Activated CD4-positive, alpha-beta memory T cell treated with anti-CD3 and anti-CD28 coated beads for 36 hours (primary cell): ENCODE results near the gene SH2D3C. TPM values are rescaled to one million over a fixed set of nuclear protein-coding genes. Genes with fewer than 3 reads are reported as not detected.

ENCODE experiments used
- CTCF ChIA-PET: fragments of 350-600 bp; sonication (Branson Sonifier 250); formaldehyde crosslinking; loops from one replicate; lab custom pipeline; 2021; ENCODE audit warnings: antibody characterized with exemption, inconsistent platforms; lab: Charles Lee
- POLR2A ChIA-PET: fragments of 350-600 bp; sonication (Branson Sonifier 250); formaldehyde crosslinking; loops from one replicate; lab custom pipeline; 2021; ENCODE audit warnings: antibody characterized with exemption; lab: Charles Lee
- DNase-seq: peaks from one replicate; pipeline ENCODE4 v3.0.0-alpha.2; 2020
- H3K27ac Mint-ChIP-seq: one replicate; pipeline ENCODE4 v1.8.0; 2021; ENCODE audit warnings: mixed read lengths
- H3K27me3 Mint-ChIP-seq: one replicate; pipeline ENCODE4 v1.8.0; 2021; ENCODE audit warnings: mixed read lengths
- H3K36me3 Mint-ChIP-seq: one replicate; pipeline ENCODE4 v1.8.0; 2021; ENCODE audit warnings: mixed read lengths
- H3K4me1 Mint-ChIP-seq: one replicate; pipeline ENCODE4 v1.8.0; 2021; ENCODE audit warnings: low read depth, mixed read lengths
- H3K4me3 Mint-ChIP-seq: one replicate; pipeline ENCODE4 v1.8.0; 2021; ENCODE audit warnings: mild to moderate bottlenecking, mixed read lengths
- H3K9me3 Mint-ChIP-seq: one replicate; pipeline ENCODE4 v1.8.0; 2021; ENCODE audit warnings: mixed read lengths
- intact Hi-C: fragments of 100-400 bp; cut with micrococcal nuclease; formaldehyde crosslinking; loops from one replicate; pipeline ENCODE4 v1.15.1; 2023
- total RNA-seq, 2 experiments: library from RNA; stranded (reverse); gene quantifications; one replicate each; pipeline ENCODE4 v1.2.3, GENCODE V29; 2021

SH2D3C gene
- total RNA-seq, 2 experiments from 2014 or later = 34.5 to 35.3 TPM

- Mint-ChIP-seq H3K4me1 (no peaks in the 10 kb centered on the region), H3K9me3 (no peaks in the 10 kb centered on the region), H3K36me3 (peaks cover 26% of the 10 kb centered on the region), H3K4me3 (no peak overlapping the region), H3K27ac (no peak overlapping the region), H3K27me3 (no peaks in the 10 kb centered on the region)
- no peak for DNase-seq
- intact Hi-C loops = no loop called here
- ChIA-PET POLR2A (no interaction called here), CTCF (no interaction called here)
Observed at GRCh38 chr9:127749090-127749787, 29.2 kb downstream of the SH2D3C start.

GRCh38 chr9:127746959-127747569 is 31.4 kb downstream of the SH2D3C start:
- no peak for DNase-seq
- Mint-ChIP-seq H3K27me3 (no peaks in the 10 kb centered on the region), H3K4me1 (no peaks in the 10 kb centered on the region), H3K9me3 (no peaks in the 10 kb centered on the region), H3K27ac (no peak overlapping the region), H3K4me3 (no peak overlapping the region), H3K36me3 (peaks cover 31% of the 10 kb centered on the region)
- intact Hi-C loops = no loop called here
- ChIA-PET POLR2A (no interaction called here), CTCF (interaction anchor here (1.0 kb wide), 1 partner anchor 122 kb away, joined by 3 read pairs; no protein-coding TSS in a partner anchor)

- H3K27ac Mint-ChIP-seq = peak overlapping the region; percentile 46
- intact Hi-C loops = no loop called here
- CTCF ChIA-PET = interaction anchor here (0.7 to 4.0 kb wide), 4 partner anchors 9 to 125 kb away, joined by 3 to 23 read pairs (median 8); partner anchors contain the start of gene TOR2A
- no peaks in the 10 kb centered on the region for H3K4me1 Mint-ChIP-seq
- H3K9me3 Mint-ChIP-seq = no peaks in the 10 kb centered on the region
- H3K27me3 Mint-ChIP-seq = no peaks in the 10 kb centered on the region
- H3K4me3 Mint-ChIP-seq = no peak overlapping the region
- H3K36me3 Mint-ChIP-seq = peaks cover 28% of the 10 kb centered on the region
- POLR2A ChIA-PET = interaction anchor here (1.0 to 1.8 kb wide), 5 partner anchors 10 to 34 kb away, joined by 3 to 6 read pairs (median 5); partner anchors contain the start of genes SH2D3C and TOR2A
- no peak for DNase-seq
Observed at GRCh38 chr9:127744398-127745110, 33.9 kb downstream of the SH2D3C start.

DNA sequence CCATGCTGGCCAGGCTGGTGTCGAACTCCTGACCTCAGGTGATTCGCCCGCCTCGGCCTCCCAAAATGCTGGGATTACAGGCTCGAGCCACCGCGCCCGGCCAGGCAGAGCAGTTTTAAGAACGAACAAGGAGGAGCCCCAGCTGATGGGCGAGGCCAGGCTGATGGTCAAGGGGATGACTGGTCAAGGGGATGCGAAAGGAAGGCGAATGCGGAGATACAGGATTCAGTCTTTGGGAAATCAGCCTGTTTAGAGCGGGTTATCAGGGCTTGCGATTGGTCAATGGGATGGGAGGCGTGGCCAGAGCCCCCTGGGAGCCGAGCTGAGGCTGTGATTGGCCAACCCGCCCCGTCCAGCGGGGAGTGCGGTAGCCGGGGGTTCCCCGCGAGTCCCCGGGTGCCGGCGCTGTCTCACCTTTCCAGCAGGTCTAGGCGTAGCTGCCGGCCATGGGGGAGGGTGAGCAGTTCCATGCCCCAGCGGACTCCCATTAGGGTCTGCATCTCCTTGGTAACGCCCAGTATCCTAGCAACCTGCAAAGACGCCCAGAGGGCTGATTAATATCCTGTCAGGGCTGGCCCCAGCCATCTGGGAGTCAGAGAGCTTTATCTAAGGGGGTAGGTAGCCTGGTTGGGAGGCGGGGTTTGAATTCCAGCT is 35.9 kb downstream of the SH2D3C start:
- no peaks in the 10 kb centered on the region for H3K4me1 Mint-ChIP-seq
- H3K27me3 Mint-ChIP-seq = no peaks in the 10 kb centered on the region
- CTCF ChIA-PET = interaction anchor here (2.3 to 4.0 kb wide), 2 partner anchors 7 to 127 kb away, joined by 9 to 23 read pairs; partner anchors contain the start of gene TOR2A
- no peak overlapping the region for H3K4me3 Mint-ChIP-seq
- intact Hi-C loops = no loop called here
- H3K36me3 Mint-ChIP-seq = peaks cover 24% of the 10 kb centered on the region
- no peak for DNase-seq
- POLR2A ChIA-PET = interaction anchor here (1.1 to 1.8 kb wide), 2 partner anchors 13 to 28 kb away, joined by 5 read pairs; no protein-coding TSS in a partner anchor
- H3K27ac Mint-ChIP-seq = no peak overlapping the region
- H3K9me3 Mint-ChIP-seq = no peaks in the 10 kb centered on the region

DNA sequence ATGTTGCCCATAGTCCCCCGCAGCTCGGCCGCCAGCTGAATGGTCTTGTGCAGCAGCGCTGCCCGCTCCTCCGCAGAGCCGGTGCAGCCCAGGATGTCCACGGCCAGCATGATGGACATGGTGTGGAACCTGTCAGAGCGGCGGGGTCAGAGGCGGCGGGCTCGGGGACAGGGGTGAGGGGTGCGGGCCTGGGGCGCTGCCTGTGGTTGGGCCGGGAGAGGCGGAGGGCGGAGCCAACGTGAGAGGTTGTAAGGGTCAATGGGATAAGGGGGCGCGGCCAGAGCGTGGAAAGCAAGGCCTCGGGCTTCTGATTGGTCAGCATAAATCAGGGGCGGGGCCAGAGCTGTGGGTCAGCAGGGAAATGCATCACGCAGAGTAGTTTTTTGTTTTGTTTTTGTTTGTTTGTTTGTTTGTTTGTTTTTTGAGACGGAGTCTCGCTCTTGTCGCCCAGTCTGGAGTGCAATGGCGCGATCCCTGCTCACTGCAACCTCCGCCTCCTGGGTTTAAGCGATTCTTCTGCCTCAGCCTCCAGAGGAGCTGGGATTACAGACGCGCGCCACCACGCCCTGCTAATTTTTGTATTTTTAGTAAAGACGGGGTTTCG is 36.5 kb downstream of the SH2D3C start:
- no peak overlapping the region for H3K4me3 Mint-ChIP-seq
- no peaks in the 10 kb centered on the region for H3K27me3 Mint-ChIP-seq
- DNase-seq = no peak
- ChIA-PET POLR2A (interaction anchor here (1.1 kb wide), 1 partner anchor 29 kb away, joined by 5 read pairs; no protein-coding TSS in a partner anchor), CTCF (interaction anchor here (2.3 kb wide), 1 partner anchor 128 kb away, joined by 9 read pairs; no protein-coding TSS in a partner anchor)
- intact Hi-C loops = no loop called here
- no peaks in the 10 kb centered on the region for H3K4me1 Mint-ChIP-seq
- no peak overlapping the region for H3K27ac Mint-ChIP-seq
- H3K36me3 Mint-ChIP-seq = peaks cover 22% of the 10 kb centered on the region
- no peaks in the 10 kb centered on the region for H3K9me3 Mint-ChIP-seq

DNA sequence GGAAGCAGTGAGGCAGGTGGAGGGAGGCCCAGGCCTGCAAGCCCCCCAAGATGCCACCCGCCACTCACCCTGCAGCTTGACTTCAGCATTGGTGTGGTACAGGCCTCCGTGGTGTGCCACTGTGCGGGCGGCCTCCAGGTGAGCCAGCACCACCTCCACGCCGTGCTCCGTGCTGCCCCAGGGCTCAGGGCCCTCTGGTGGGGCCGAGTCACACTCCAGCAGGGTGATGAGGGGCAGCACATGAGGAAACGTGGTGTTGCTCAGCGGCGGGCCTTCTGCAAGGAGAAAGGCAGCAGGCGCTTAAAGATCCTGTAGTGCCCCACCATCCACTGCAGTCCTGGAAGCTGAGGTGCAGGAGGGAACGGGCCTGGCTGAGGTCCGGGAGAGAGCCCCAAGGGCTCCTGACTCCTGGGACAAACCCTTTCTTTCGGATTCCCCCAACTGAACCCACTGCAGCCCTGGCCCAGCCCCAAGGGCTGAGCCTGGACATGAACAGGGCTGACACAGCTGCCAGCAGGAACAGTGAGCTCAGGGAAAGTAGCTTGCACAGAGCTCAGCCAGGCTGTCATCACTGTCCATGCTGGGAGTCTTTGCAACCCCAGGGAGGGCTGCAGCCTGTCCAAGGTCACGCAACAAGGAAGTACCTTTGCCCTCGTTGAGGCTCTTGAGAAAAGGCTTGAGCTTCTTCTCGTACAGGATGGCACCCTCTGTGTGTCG is 38.7 kb downstream of the SH2D3C start:
- POLR2A ChIA-PET = no interaction called here
- H3K36me3 Mint-ChIP-seq = peaks cover 21% of the 10 kb centered on the region
- no peaks in the 10 kb centered on the region for H3K4me1 Mint-ChIP-seq
- no peak for DNase-seq
- no peaks in the 10 kb centered on the region for H3K27me3 Mint-ChIP-seq
- CTCF ChIA-PET = interaction anchor here (1.7 to 2.3 kb wide), 2 partner anchors 130 to 182 kb away, joined by 4 to 5 read pairs; no protein-coding TSS in a partner anchor
- intact Hi-C loops = no loop called here
- no peak overlapping the region for H3K4me3 Mint-ChIP-seq
- H3K9me3 Mint-ChIP-seq = no peaks in the 10 kb centered on the region
- H3K27ac Mint-ChIP-seq = no peak overlapping the region

GRCh38 chr9:127738666-127739065 is 39.8 kb downstream of the SH2D3C start:
- DNase-seq = no peak
- intact Hi-C loops = no loop called here
- H3K36me3 Mint-ChIP-seq = peaks cover 21% of the 10 kb centered on the region
- H3K4me3 Mint-ChIP-seq = no peak overlapping the region
- peaks cover 9% of the 10 kb centered on the region for H3K4me1 Mint-ChIP-seq
- ChIA-PET CTCF (interaction anchor here (1.7 kb wide), 1 partner anchor 131 kb away, joined by 4 read pairs; no protein-coding TSS in a partner anchor), POLR2A (no interaction called here)
- H3K27me3 Mint-ChIP-seq = no peaks in the 10 kb centered on the region
- no peak overlapping the region for H3K27ac Mint-ChIP-seq
- no peaks in the 10 kb centered on the region for H3K9me3 Mint-ChIP-seq

DNA sequence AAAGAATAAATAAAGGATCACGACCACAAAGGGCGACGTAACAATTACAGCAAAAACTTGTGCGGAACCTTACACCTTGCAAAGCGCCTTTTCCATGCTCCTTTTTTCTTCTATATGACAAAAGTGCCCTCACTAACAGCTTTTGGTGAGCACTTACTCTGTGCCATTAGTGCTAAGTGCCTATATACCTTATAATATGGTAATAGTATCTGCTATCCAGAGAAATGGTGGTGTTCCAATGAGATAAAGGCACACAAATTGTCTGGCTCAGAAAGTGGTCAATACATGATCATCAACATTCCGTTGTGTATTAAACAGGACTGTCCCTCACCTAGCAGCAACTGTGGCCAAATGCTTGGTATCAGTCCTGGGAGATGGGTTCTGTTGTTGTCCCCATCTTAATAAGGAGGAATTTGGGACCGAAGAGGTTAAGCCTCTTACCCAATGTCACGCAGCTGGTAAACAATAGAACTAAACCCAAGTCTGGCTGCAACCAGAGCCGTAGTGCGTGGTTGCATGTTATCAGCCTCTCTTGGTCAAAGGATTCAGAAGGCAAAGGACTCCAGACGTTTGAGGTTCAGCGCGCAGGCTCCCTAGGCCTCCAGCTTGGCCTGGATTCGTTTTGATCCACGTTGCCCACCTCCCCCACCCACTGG is 42.8 kb downstream of the SH2D3C start:
- Mint-ChIP-seq H3K4me3 (peak overlapping the region; percentile 74), H3K4me1 (peaks cover 12% of the 10 kb centered on the region), H3K9me3 (no peaks in the 10 kb centered on the region), H3K36me3 (peaks cover 8% of the 10 kb centered on the region), H3K27me3 (no peaks in the 10 kb centered on the region), H3K27ac (peak overlapping the region; percentile 67)
- no peak for DNase-seq
- ChIA-PET POLR2A (interaction anchor here (1.1 to 2.4 kb wide), 11 partner anchors 9 to 181 kb away, joined by 3 to 13 read pairs (median 6); partner anchors contain the start of genes CDK9, PTRH1, SH2D3C and ST6GALNAC4), CTCF (interaction anchor here (0.8 to 4.2 kb wide), 49 partner anchors 9 to 521 kb away, joined by 3 to 84 read pairs (median 7); partner anchors contain the start of genes CDK9, CFAP157, ENG and FPGS)
- intact Hi-C loops = loop anchor here (1.0 to 2.0 kb wide), 5 partner anchors 36 to 231 kb away; no protein-coding TSS in a partner anchor

DNA sequence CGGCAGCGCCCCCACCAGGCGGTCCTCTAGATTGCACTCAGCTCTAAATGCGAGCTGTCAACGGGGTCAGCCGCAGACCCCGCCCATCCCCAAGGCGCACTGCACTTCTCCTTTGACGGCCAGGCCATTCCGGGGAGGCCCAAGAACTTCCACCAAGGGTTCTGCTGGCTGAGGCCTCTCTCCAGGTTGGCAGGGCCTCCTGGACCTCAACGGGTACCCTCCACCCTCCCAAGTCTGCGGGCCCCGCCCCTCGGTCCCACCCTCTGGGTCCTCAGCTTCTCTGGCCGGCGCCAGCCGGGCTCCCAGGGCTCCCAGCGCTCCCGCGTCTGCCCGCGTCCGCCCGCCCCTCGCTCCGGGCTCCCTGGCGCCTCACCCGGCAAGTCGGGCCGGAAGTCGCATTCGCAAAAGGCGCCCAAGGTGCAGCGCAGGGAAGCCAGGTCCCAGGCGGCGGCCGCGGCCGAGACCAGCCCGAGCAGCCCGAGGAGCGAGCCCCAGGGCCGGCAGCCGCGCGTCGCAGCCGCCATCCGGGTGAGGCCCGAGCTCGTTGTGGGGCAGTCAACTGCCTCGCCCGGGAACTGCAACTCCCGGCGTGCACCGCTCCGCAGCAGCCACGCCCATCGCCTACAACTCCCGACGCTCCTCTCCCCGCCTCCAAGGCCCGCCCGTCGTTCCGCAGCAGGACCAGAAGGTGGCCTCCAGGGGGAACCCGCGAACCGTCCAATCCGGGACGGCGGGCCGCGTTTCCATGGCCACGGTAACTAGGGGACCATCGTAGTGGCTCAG is 43.5 kb downstream of the SH2D3C start, which contains the start of gene TOR2A:
Gene TOR2A, minus strand, starts transcription at position 548 of the 783 bp plus-strand sequence. Its CDS starts 24 bp downstream, at position 524.
- Mint-ChIP-seq H3K27me3 (no peaks in the 10 kb centered on the region), H3K27ac (peak within 1 kb of the TSS; percentile 76), H3K4me3 (peak within 1 kb of the TSS; percentile 74), H3K4me1 (peaks cover 12% of the 10 kb centered on the region), H3K9me3 (no peaks in the 10 kb centered on the region), H3K36me3 (peaks cover 8% of the 10 kb centered on the region)
- DNase-seq = peak; percentile 99
- ChIA-PET CTCF (interaction anchor here (0.6 to 4.2 kb wide), 90 partner anchors 9 to 520 kb away, joined by 3 to 84 read pairs (median 4); partner anchors contain the start of genes BBLN, CDK9, CFAP157 and ENG), POLR2A (interaction anchor here (0.8 to 2.4 kb wide), 19 partner anchors 9 to 284 kb away, joined by 3 to 13 read pairs (median 4); partner anchors contain the start of genes CDK9, LRSAM1, PTRH1 and RPL12)
- intact Hi-C loops = loop anchor here (1.0 to 2.0 kb wide), 8 partner anchors 20 to 230 kb away; partner anchors contain the start of gene PTRH1
